Keratinocyte (primary cell): ENCODE data around the gene CDH13. TPM values are rescaled to one million over a fixed set of nuclear protein-coding genes. Genes with fewer than 3 reads are reported as not detected.

Source experiments
- DNase-seq: peaks from one replicate; pipeline ENCODE4 v3.0.0-alpha.2; 2011; ENCODE audit warnings: low read depth, missing footprints, low spot score
- FAIRE-seq: peaks from 2 replicates; lab custom pipeline; 2011; peaks lifted over from hg19 to GRCh38; lab: Jason Lieb, UNC
- H2AFZ ChIP-seq: 2 replicates; pipeline ENCODE4 v1.6.0; 2012; ENCODE audit warnings: low read length, control low read depth, inconsistent platforms; ENCODE audit not compliant: control insufficient read depth
- H3K27ac ChIP-seq: 2 replicates; pipeline ENCODE4 v1.5.1; 2011; ENCODE audit warnings: low read length; ENCODE audit not compliant: control insufficient read depth, insufficient read depth
- H3K27me3 ChIP-seq: 3 replicates; pipeline ENCODE4 v1.6.0; 2011; ENCODE audit warnings: low read length; ENCODE audit not compliant: control insufficient read depth, insufficient read depth; ENCODE audit errors: extremely low read depth
- H3K36me3 ChIP-seq, 2 experiments: 2 replicates in 1 of 2; 3 replicates in 1 of 2; pipeline ENCODE4 v1.5.1; 2011; ENCODE audit warnings: low read length in 2 of 2, mild to moderate bottlenecking in 1 of 2; ENCODE audit not compliant: control insufficient read depth in 2 of 2, insufficient read depth in 2 of 2; ENCODE audit errors: extremely low read depth in 1 of 2
- H3K4me1 ChIP-seq: 3 replicates; pipeline ENCODE4 v1.5.1; 2011; ENCODE audit warnings: low read length; ENCODE audit not compliant: control insufficient read depth, insufficient read depth; ENCODE audit errors: extremely low read depth
- H3K4me2 ChIP-seq: 3 replicates; pipeline ENCODE4 v1.6.0; 2011; ENCODE audit warnings: low read depth, low read length; ENCODE audit not compliant: control insufficient read depth, insufficient read depth; ENCODE audit errors: extremely low read depth
- H3K4me3 ChIP-seq, 3 experiments: fragments of 200-600 bp in 1 of 3; sonication (generic) in 1 of 3; 2 replicates in 2 of 3; 3 replicates in 1 of 3; pipeline ENCODE4 v1.5.1; 2011 to 2016; ENCODE audit warnings: low read length in 3 of 3, mild to moderate bottlenecking in 3 of 3, control low read depth in 2 of 3, inconsistent platforms in 1 of 3, low read depth in 1 of 3, mixed read lengths in 1 of 3, mixed run types in 1 of 3, moderate library complexity in 1 of 3; ENCODE audit not compliant: control insufficient read depth in 2 of 3, insufficient read depth in 2 of 3; ENCODE audit errors: extremely low read depth in 1 of 3
- H3K79me2 ChIP-seq: 2 replicates; pipeline ENCODE4 v1.6.0; 2012; ENCODE audit warnings: low read length; ENCODE audit not compliant: control insufficient read depth, insufficient read depth
- H3K9ac ChIP-seq: 3 replicates; pipeline ENCODE4 v1.6.0; 2011; ENCODE audit warnings: low read length; ENCODE audit not compliant: control insufficient read depth, insufficient read depth; ENCODE audit errors: extremely low read depth
- H3K9me1 ChIP-seq: 3 replicates; pipeline ENCODE4 v1.6.0; 2011; ENCODE audit warnings: low read length; ENCODE audit not compliant: control insufficient read depth, insufficient read depth; ENCODE audit errors: extremely low read depth
- H3K9me3 ChIP-seq: 2 replicates; pipeline ENCODE4 v1.5.1; 2012; ENCODE audit warnings: low read depth, low read length; ENCODE audit not compliant: control insufficient read depth
- H4K20me1 ChIP-seq: 3 replicates; pipeline ENCODE4 v1.6.0; 2011; ENCODE audit warnings: low read length; ENCODE audit not compliant: control insufficient read depth, insufficient read depth; ENCODE audit errors: extremely low read depth
- EZH2 ChIP-seq: IDR thresholded peaks from one replicate; pipeline ENCODE4 v1.6.1; 2012; ENCODE audit warnings: inconsistent platforms, mild to moderate bottlenecking, low read length, moderate library complexity
- dilution Hi-C: fragments of 300-500 bp; cut with MboI; formaldehyde crosslinking; loops from one replicate; pipeline ENCODE4 v1.7.0; 2020; ENCODE audit warnings: low sequenced_read_pairs; ENCODE audit not compliant: extremely low pct_ligation_motif_present
- polyA plus RNA-seq, 5 experiments: library from polyadenylated mRNA; depleted of rRNA in 3 of 5; stranded (reverse) in 3 of 5; stranded (forward) in 1 of 5; unstranded in 1 of 5; fragments of >200 nt; gene quantifications; 1 replicate in 1 of 5; 2 replicates in 3 of 5; 3 replicates in 1 of 5; pipeline versions ENCODE4 v1.2.1 to v1.2.3, GENCODE V29; 2011 to 2012; ENCODE audit warnings: missing spikeins in 2 of 5, low read depth in 1 of 5, low replicate concordance in 1 of 5
- TF ChIP-seq, protein P1 (sequence below), 3 experiments: IDR thresholded peaks in 1 of 3; conservative IDR thresholded peaks in 1 of 3; optimal IDR thresholded peaks in 1 of 3; 2 replicates in 2 of 3; 3 replicates in 1 of 3; pipeline versions ENCODE3 to v1.5.1; 2011; ENCODE audit warnings: low read length in 3 of 3, mild to moderate bottlenecking in 3 of 3, moderate library complexity in 2 of 3, control low read depth in 1 of 3, inconsistent platforms in 1 of 3; ENCODE audit not compliant: insufficient read depth in 2 of 3; ENCODE audit errors: extremely low read depth in 1 of 3

The CDH13 gene
- polyA plus RNA-seq, 1 donor (not counting 4 experiments of a cell fraction or from before 2014, with no cell fraction given) = 111 TPM

DNA sequence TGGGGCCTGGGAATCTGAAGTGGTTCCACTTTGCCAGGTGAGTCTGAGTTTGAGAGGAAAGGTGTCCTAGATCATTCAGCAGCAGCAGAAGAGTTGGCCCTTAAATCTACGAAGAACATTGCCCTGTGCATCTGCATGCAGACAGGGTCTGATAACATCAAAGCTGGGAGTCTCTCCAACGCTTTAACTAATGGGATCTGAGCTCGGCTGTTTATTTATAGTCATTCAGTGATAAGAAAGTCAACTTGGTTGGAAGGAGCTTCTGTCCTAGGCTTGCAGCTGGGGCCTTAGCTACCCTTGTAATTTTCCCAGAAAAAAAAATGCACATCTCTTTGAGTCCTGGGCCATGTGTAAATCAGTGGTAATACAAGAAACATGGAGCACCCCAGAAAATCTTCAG is 763.0 kb downstream of the CDH13 start:
- no peaks in the 10 kb centered on the region for H3K9me1 ChIP-seq
- TF ChIP-seq, protein P1, sequence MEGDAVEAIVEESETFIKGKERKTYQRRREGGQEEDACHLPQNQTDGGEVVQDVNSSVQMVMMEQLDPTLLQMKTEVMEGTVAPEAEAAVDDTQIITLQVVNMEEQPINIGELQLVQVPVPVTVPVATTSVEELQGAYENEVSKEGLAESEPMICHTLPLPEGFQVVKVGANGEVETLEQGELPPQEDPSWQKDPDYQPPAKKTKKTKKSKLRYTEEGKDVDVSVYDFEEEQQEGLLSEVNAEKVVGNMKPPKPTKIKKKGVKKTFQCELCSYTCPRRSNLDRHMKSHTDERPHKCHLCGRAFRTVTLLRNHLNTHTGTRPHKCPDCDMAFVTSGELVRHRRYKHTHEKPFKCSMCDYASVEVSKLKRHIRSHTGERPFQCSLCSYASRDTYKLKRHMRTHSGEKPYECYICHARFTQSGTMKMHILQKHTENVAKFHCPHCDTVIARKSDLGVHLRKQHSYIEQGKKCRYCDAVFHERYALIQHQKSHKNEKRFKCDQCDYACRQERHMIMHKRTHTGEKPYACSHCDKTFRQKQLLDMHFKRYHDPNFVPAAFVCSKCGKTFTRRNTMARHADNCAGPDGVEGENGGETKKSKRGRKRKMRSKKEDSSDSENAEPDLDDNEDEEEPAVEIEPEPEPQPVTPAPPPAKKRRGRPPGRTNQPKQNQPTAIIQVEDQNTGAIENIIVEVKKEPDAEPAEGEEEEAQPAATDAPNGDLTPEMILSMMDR (optimal IDR thresholded peaks at IDR 0.05 in 1 of 3, IDR thresholded peaks at IDR 0.05 in 1 of 3, conservative IDR thresholded peaks at IDR 0.05 in 1 of 3; ENCODE audit: extremely low read depth in 1 of 3, insufficient read depth in 2 of 3, low read length in 3 of 3) = no peak
- TF ChIP-seq EZH2 = no peak
- H3K9ac ChIP-seq = no peak overlapping the region
- no peaks in the 10 kb centered on the region for H3K36me3 ChIP-seq
- dilution Hi-C loops = no loop called here
- H3K27me3 ChIP-seq = no peaks in the 10 kb centered on the region
- H3K9me3 ChIP-seq = no peaks in the 10 kb centered on the region
- no peaks in the 10 kb centered on the region for H4K20me1 ChIP-seq
- H3K4me2 ChIP-seq = no peak overlapping the region
- no peak overlapping the region for H3K27ac ChIP-seq
- FAIRE-seq = no peak
- DNase-seq = no peak
- H3K4me1 ChIP-seq = no peaks in the 10 kb centered on the region
- H3K4me3 ChIP-seq = no peak overlapping the region
- no peaks in the 10 kb centered on the region for H3K79me2 ChIP-seq
- no peak overlapping the region for H2AFZ ChIP-seq

DNA sequence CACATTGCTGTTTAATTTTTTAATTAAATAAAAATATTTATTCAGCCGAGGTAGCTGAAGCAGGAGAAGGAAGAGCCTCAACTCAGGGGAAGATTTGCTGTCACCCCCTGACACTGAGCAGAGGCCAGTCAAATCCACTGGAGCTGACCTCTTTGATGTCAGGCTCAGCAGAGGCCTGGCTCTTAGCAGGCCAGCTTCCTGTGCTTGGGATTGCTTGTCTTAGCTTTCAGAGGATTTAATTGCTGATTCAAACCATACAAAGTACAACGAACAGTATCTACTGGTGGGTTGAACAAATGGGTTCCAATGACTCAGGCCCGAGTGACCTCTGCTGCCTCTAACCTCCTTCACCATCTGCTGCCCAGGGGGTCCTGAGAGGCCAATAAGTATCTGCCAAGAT is 764.0 kb downstream of the CDH13 start:
- Histone ChIP-seq H3K9me1 (no peaks in the 10 kb centered on the region), H3K27ac (no peak overlapping the region), H3K4me2 (no peak overlapping the region), H3K9me3 (no peaks in the 10 kb centered on the region), H3K36me3 (no peaks in the 10 kb centered on the region), H3K79me2 (no peaks in the 10 kb centered on the region), H2AFZ (no peak overlapping the region), H3K4me1 (no peaks in the 10 kb centered on the region), H3K9ac (no peak overlapping the region), H4K20me1 (no peaks in the 10 kb centered on the region), H3K4me3 (no peak overlapping the region), H3K27me3 (no peaks in the 10 kb centered on the region)
- FAIRE-seq = no peak
- no peak for DNase-seq
- TF ChIP-seq EZH2 = no peak
- TF ChIP-seq, protein P1 (optimal IDR thresholded peaks at IDR 0.05 in 1 of 3, IDR thresholded peaks at IDR 0.05 in 1 of 3, conservative IDR thresholded peaks at IDR 0.05 in 1 of 3; ENCODE audit: extremely low read depth in 1 of 3, insufficient read depth in 2 of 3, low read length in 3 of 3) = no peak
- dilution Hi-C loops = no loop called here
